ENCODE measurements around the gene MSRB1.
A peak's percentile ranks its signal among the peaks of the same experiment; 100 is the strongest.
"Not testable (repeated sequence)": the region's sequence is repeated elsewhere in the genome, so short reads cannot be mapped to it uniquely, and the experiment has no call there.

MSRB1 gene

DNA sequence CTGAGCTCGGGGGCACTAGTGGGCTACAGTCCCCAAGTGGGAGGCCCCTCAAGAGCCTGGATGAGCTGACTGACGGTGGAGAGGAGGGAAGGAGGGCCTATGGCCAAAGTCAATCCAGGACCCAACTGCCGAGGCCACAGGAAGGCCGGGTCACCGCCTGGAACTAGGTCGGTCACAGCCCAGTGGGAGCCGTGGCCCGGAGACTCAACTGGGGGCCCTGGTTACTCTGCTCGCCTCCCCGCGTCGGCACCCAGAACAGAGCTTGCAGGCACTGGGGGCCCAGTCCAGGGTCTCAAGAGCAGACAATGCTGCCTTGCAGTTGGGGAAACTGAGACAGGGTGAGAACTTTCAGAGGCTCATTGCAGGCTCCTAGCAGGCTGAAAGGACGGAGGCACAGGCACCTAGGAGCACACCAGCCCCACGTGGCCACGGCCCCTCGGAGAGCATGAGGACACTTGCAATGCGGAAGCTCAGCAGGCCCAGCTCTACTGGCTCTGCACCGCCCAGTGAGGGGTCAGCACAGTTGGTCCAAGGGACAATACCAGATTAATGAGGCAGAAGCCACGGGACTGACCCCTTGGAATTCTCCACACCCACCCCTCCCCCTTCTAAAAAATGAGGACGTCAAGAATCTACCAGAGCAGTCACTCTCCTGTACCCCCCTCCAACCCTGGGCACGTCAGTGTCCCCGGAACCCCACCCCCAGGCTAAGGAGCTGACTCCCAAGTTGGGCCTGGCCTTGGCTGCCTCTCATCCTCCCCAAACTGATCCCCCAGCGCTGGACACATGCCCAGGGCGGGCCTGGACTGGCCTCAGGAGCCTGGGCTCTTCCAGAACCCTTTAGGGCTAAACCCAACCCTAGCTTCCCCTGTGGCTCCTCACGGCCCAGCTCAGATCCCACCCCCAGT is 27.0 kb downstream of the MSRB1 start:
- no peak for DNase-seq

DNA sequence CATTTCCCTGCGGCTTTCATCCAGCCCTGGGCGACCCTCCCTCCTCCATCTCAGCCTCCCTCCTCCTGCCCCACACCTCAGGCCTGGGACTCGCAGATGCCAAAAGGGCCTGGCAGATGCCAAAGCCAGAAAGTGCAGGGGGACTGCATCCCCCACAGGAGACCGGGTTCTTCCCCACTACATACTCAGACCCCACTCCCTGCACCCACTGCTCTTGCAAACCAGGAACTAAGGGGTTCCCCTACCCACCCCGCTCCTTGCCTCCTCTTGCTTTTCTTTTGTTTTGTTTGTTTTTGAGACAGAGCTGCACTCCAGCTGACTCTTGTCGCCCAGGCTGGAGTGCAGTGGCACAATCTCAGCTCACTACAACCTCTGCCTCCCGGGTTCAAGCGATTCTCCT is 28.0 kb downstream of the MSRB1 start:
- DNase-seq, result no peak

GRCh38 chr16:1914084-1914608 is 28.9 kb downstream of the MSRB1 start:
- DNase-seq, result no peak

DNA sequence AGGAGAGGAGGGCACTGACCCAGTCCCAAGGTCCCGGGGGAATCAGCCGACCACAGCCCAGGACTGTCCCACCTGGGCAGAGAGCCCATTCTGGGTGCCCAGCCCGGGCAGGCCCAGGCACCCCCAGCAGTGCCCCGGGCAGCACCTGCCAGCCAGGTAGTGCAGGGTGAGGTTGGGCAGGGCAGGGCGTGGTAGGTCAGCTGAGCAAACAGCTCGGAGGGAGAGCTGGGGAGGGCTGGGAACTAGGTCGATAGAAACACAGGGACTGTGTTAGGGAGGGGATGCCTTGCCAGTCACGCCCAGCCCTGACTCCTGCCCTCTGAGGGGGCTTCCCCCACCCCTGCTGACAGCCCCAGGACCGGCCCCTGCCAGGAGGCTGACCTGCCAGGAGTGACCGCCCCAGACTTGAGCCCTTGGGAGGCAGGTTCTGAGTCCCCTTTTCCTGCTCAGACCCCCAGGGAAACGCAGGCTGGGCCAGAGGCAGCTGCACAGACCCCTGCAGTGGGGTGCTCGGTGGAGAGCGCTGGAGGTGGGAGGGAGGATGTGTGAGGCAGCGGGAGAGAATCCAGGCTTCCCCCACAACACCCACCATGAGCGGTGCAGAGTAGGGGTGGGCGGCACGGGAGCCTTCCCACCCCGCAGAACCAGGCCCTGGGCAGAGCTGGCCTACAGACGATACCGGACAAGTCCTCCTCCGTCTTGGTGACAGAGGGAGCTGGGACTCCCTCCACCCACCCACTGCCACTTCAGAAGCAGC is 29.5 kb downstream of the MSRB1 start:
- DNase-seq, result peak; percentile 68 to 81 (median 78)

- DNase-seq, result no peak
Measured at GRCh38 chr16:1912215-1912543, 30.8 kb downstream of the MSRB1 start.

GRCh38 chr16:1911467-1912214 is 31.4 kb downstream of the MSRB1 start:
- DNase-seq, result no peak

DNA sequence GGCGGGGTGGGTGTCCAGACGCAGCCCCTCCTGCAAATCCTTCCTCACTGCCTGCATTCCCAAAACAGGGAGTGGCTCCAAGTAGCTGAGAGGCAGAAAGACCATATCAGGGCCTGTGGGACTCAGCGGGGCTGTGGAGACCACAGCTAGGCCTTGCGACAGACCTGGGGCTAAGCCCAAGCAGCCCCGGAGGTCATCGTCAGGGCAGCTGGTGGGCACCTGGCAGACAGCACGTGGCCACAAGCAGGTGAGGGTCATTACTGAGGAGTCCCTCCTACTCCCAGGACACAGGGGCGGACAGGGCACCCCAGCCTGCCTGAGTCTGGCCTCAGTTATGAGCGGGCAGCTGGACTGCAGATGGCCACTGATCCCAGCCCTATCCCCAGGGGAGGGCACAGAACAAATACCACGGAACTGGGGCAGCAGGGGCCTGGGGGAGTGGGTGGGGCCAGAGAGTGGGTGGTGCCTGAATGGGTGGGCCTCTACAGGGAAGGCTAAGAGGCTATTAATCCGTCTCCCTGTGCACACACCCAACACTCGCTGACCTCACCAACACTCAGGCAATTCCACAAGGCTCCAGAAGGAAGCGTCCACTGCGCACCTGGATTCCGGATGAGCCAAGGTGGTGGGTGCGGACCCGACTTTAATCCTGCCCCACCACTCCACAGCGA is 33.3 kb downstream of the MSRB1 start:
- DNase-seq, result peak; percentile 54 to 80 (median 75)

GRCh38 chr16:1908983-1909382 is 34.0 kb downstream of the MSRB1 start:
- no peak for DNase-seq

GRCh38 chr16:1908184-1908583 is 34.8 kb downstream of the MSRB1 start:
- DNase-seq, result no peak

GRCh38 chr16:1907226-1907860 is 35.7 kb downstream of the MSRB1 start:
- DNase-seq, result no peak

DNA sequence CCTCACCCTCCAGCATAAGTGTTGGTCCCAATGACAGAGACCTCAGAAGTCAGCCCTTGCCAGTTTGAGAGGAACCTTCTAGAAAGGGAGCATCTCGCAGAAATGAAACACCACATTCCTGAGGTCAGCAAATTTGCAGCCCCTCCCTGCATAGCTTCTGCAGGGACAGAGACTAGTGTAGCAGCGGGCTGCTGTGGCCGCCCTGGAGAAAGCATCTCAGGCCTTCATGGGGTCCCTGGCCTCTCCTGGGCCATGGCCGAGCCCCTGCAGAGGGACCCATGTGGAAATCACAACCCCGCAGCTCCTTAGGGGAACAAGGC is 36.2 kb downstream of the MSRB1 start:
- DNase-seq, result no peak

GRCh38 chr16:1906055-1906845 is 36.7 kb downstream of the MSRB1 start:
- DNase-seq, result peak; percentile 21 to 76 (median 36)

- DNase-seq, result peak in 2 of 3 experiments; percentile 68 to 91
Measured at GRCh38 chr16:1903845-1904840, 38.9 kb downstream of the MSRB1 start.

DNA sequence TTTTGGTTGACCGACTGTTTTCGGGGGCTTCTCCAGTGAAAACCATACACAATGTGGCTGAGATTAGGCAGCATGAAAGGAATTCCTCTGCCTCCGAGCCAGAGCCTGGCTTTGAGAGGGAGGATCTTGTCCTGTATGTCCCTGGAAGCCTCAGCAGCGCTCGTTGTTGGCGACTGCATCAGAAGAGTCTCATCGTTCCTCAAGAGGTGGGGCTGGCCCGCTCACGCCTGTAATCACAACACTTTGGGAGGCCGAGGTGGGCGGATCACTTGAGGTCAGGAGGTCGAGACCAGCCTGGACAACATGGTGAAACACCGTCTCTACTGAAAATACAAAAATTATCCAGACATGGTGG is 39.8 kb downstream of the MSRB1 start:
- no peak for DNase-seq

- no peak for DNase-seq
Measured at GRCh38 chr16:1902547-1903219, 40.3 kb downstream of the MSRB1 start.

GRCh38 chr16:1900452-1900774 is 42.6 kb downstream of the MSRB1 start:
- DNase-seq, result peak in 2 of 3 experiments; percentile 95 to 98

GRCh38 chr16:1899641-1900451 is 43.2 kb downstream of the MSRB1 start:
- DNase-seq, result peak; percentile 95 to 98 (median 97)

- not testable (repeated sequence) for DNase-seq
Measured at GRCh38 chr16:1897692-1898091, 45.3 kb downstream of the MSRB1 start.

Measured in NCI-H1417 (cell line).